NCI-H524 treated with DMSO at 0.1 percent for 48 hours (cell line): ENCODE results near the gene USP9X.
A peak's percentile ranks its signal among the peaks of the same experiment; 100 is the strongest.
"Not testable (repeated sequence)": the region's sequence is repeated elsewhere in the genome, so short reads cannot be mapped to it uniquely, and the experiment has no call there.

ENCODE experiments used
- DNase-seq: peaks from one replicate; lab custom pipeline; 2025; lab: John Stamatoyannopoulos, UW

The USP9X gene, protein sequence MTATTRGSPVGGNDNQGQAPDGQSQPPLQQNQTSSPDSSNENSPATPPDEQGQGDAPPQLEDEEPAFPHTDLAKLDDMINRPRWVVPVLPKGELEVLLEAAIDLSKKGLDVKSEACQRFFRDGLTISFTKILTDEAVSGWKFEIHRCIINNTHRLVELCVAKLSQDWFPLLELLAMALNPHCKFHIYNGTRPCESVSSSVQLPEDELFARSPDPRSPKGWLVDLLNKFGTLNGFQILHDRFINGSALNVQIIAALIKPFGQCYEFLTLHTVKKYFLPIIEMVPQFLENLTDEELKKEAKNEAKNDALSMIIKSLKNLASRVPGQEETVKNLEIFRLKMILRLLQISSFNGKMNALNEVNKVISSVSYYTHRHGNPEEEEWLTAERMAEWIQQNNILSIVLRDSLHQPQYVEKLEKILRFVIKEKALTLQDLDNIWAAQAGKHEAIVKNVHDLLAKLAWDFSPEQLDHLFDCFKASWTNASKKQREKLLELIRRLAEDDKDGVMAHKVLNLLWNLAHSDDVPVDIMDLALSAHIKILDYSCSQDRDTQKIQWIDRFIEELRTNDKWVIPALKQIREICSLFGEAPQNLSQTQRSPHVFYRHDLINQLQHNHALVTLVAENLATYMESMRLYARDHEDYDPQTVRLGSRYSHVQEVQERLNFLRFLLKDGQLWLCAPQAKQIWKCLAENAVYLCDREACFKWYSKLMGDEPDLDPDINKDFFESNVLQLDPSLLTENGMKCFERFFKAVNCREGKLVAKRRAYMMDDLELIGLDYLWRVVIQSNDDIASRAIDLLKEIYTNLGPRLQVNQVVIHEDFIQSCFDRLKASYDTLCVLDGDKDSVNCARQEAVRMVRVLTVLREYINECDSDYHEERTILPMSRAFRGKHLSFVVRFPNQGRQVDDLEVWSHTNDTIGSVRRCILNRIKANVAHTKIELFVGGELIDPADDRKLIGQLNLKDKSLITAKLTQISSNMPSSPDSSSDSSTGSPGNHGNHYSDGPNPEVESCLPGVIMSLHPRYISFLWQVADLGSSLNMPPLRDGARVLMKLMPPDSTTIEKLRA (N-terminal part only)

GRCh38 chrX:41084893-41085511 lies at the start of gene USP9X:
TSS of gene USP9X (plus strand) at chrX:41085445. CDS start at chrX:41123629, 38,184 bp downstream.
- DNase-seq = peak; percentile 32

- DNase-seq = no peak
Observed at GRCh38 chrX:41035582-41035981, 49.7 kb upstream of the USP9X start.

DNA sequence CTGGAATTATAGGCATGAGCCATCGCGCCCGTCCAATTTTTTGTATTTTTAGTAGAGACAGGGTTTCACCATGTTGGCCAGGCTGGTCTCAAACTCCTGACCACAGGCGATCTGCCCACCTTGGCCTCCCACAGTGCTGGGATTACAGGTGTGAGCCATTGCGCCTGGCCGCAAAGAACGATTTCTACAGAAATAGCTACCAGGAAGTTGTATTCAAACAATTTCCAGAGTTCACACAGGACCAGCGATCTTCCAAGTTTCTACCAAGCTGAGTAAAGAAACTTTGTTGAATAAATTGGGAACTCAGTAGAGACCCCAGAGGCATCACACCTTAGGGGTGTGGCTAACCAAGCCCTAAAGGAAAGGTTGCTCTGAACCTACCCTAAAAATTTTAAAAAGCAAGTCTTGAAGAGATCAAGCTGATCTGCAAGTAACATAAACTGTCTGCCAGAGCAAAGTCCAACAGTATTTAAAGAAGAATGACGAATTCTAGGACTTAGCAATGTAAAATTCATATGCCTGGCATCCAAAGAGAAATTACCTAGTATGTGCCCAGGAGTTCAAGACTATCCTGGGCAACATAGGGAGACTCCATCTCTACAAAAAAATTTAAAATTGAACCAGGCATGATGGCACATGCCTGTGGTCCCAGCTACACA lies 48.4 kb upstream of the USP9X start:
- DNase-seq = no peak

DNA sequence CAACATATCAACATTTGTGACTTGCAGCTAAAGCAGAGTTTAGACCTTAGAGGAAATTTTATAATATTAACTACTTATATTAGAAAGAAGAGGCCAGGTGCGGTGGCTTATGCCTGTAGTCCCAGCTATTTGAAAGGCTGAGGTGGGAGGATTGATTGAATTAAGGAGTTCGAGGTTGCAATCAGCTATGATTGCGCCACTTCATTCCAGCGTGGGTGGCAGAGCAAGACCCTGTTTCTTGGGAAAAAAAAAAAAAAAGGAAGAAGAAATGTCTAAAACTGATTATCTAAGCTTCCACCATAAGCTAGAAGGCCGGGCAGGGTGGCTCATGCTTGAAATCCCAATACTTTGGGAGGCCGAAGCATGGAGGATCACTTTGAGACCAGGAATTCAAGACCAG lies 42.0 kb upstream of the USP9X start:
- DNase-seq = no peak

DNA sequence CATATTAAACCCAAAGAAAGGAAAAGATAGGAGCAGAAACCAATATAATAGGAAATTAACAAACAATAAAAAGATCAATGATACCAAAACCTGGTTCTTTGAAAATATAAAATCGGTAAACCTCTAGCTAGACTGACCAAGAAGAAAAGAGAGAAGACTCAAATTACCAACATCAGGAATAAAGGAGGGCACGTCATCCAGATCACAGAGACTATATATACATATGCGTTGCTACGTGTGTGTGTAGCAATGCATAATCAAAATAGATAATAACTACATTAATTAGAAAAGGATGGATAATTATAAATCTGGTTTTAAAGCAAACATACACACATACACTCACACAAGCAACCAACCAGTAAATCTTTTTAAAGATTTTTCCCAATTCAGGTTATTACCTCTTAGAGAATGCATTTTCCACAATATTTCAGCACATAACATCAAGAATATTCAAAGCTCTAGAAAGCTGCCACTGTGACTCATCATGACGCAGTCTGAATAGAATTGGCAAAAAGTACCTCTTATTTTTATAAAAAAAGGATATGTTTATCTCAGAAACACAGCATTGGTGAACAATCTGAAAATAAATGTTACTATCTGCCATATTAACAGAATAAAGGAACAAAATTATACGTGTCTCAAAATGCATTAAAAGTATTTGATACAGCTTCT lies 41.4 kb upstream of the USP9X start:
- DNase-seq = no peak

DNA sequence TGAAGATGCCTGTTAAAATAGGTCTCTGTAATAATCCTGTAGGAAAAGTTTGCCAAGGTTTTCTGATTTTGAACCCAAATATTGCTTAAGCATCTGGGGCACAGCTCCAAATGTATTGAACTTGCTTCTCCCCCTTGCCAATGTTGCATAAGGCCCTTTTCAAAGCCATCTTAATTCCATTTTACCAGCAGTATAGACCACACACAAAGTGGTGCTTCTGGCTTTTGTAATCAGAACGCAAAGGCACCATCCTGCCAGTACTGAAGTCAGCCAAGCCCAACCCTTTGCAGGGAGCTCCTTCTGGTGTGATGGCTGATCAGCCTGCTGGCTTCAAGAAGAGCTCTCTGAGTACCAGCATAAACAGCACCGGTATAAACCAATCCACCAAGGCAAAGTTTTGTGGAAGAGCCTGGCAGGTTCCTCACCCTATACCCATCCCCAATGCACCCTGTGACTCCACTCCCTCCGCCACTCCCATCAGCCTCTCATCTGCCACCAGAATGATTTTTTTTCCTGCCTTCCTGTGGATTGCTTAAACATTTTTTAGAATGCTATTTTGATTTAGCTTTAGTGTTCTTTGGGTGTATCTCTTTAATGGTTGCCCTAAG lies 39.2 kb upstream of the USP9X start:
- no peak for DNase-seq

GRCh38 chrX:41047878-41048534 lies 37.2 kb upstream of the USP9X start:
- DNase-seq = no peak

DNA sequence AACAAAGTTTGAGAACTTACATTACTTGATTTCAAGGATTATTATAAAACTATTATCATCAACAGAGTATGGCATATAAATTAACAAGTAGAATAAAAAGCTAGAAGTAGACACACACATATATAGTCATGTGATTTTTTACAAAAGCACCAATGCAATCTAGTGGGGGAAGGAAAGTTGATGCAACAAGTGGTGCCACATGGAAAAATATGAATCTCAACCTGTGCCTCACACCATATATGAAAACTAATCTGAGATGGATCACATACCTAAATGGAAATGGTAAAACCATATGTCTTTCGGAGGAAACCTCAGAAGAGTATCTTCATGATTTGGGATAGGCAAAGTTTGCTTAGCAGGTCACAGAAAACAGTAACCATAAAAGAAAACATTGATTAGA lies 34.9 kb upstream of the USP9X start:
- DNase-seq = no peak

DNA sequence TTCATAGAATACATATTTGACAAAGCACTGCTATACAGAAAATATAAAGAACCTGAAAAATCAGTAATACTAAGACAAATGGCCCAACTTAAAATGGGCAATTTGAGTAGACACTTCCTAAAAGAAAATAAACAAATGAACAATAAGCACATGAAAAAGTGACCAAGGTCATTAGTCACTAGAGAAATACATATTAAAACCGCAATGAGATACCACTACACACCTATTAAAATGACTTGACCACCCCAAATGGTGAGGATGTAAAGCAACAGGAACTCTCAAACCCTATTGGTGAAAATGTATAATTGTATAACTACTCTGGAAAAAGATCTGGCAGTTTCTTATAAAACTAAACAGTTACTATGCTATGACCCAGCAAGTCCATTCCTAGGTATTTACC lies 34.0 kb upstream of the USP9X start:
- no peak for DNase-seq

DNA sequence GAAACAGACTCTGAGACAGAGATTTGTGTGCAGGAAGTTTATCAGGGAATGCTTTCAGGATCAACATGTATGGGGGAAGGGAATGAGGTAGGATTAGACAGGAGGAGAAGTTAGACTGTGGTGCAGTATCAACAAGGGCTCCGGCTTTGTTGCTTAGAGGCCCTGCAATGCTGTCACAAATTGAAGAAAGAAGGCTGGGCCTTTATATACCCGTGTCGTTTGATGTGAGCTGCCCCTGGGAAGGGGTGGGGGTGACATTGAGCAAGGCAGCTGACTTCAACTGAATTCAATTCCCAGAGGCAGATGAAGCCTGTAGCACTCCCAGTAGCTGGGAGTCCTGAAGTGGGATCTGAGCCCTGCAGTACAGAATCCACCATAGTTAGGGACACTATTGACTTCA lies 29.5 kb upstream of the USP9X start:
- DNase-seq = no peak

DNA sequence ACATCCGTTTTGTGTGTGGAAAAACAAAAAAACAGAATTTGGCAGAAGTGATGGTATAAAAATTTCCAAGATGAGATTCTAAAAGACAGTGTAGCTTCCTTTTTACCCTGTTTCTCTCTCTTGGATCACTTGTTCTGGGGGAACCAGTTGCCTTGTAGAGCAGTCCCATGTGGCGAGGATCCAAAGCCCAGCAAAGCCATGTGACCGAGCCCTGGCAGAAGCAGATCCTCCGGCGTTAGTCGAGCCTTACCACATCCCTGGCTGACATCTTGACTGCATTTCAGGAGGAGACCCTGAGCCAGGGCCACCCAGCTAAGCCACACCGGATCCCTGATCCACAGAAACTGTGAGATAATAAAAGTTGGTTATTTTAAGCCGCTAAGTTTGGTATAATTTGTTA lies 22.0 kb upstream of the USP9X start:
- not testable (repeated sequence) for DNase-seq

- DNase-seq = no peak
Observed at GRCh38 chrX:41064018-41064417, 21.2 kb upstream of the USP9X start.

DNA sequence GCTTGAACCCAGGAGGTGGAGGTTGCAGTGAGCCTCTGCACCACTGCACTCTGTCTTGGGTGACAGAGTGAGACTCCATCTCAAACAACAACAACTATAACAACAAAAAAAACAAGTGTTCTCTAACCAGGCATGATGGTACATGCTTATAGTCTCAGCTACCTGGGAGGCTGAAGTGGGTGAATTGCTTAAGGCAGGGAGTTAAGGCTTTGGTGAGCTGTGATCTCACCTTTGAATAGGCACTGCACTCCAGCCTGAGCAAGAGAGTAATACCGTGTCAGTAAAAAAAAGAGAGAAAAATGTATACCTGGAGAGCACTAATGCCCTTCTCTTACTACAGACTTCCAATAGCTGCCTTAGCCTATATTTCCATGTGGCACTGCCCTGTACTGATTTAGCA lies 18.9 kb upstream of the USP9X start:
- no peak for DNase-seq

GRCh38 chrX:41066969-41067368 lies 18.3 kb upstream of the USP9X start:
- no peak for DNase-seq

DNA sequence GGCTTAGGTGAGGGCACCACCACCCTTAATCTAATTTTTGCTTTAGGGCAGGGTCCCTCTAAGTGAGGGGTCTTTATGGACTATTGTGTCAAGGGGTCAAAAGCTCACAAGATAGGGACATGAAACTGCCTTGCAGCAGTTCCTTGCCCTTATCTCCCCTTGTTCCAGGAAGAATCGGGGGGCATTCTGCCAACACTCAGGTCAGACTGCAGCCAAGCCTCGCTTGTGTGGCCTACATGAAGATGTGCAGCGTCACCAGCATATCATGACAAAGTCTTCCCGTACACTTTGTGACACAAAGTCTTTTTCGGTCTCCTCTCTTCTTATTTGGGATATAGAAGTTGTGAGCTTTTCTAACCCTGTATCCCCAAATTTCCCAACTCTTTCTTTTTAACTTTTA lies 17.5 kb upstream of the USP9X start:
- DNase-seq = no peak

- no peak for DNase-seq
Observed at GRCh38 chrX:41076742-41077141, 8.5 kb upstream of the USP9X start.

- no peak for DNase-seq
Observed at GRCh38 chrX:41081821-41082220, 3.4 kb upstream of the USP9X start.

- DNase-seq = no peak
Observed at GRCh38 chrX:41082783-41083182, 2.5 kb upstream of the USP9X start.

- peak; percentile 93 for DNase-seq
Observed at GRCh38 chrX:41084044-41084892, 977 bp upstream of the USP9X start.
